HepG2 (cell line): Measurements from ENCODE around the gene XRCC5. TPM values are rescaled to one million over a fixed set of nuclear protein-coding genes. Genes with fewer than 3 reads are reported as not detected.

Source experiments
- ATAC-seq: fragments of 200-7000 bp; cut with Tn5 transposase; 3 replicates; pipeline ENCODE4 v1.9.1; 2020; ENCODE audit warnings: mild to moderate bottlenecking, moderate library complexity
- BruUV-seq: library from RNA; stranded (reverse); fragments of 400-500 nt; replicated peaks from 2 replicates; lab custom pipeline; 2021; lab: Mats Ljungman, UMichigan
- CTCF ChIA-PET: fragments of 300-600 bp; formaldehyde crosslinking; extraction: SDS; loops from one replicate; lab custom pipeline; 2021; ENCODE audit warnings: low total read pairs, inconsistent platforms, low intra/inter-chr PET ratio; lab: Yijun Ruan, JAX
- POLR2A ChIA-PET: fragments of 350-600 bp; sonication (Branson Sonifier 250); formaldehyde crosslinking; loops from one replicate; lab custom pipeline; 2020; ENCODE audit warnings: antibody characterized with exemption, inconsistent platforms; lab: Yijun Ruan, JAX
- DNase-seq: peaks from one replicate; pipeline ENCODE4 v3.0.0-alpha.2; 2015; ENCODE audit warnings: low spot score
- FAIRE-seq: peaks from 3 replicates; lab custom pipeline; 2011; peaks lifted over from hg19 to GRCh38; lab: Jason Lieb, UNC
- H2AFZ ChIP-seq: one replicate; pipeline ENCODE4 v1.6.1; 2011; ENCODE audit warnings: low read length, inconsistent platforms
- H3K27ac ChIP-seq: fragments of 300-600 bp; 3 replicates; pipeline ENCODE4 v1.8.0; 2011; ENCODE audit warnings: mixed run types, mild to moderate bottlenecking, mixed read lengths, low read length, inconsistent platforms; ENCODE audit not compliant: insufficient read depth; ENCODE audit errors: extremely low read length
- H3K27me3 ChIP-seq, 2 experiments: fragments of 200-600 bp in 1 of 2; 2 replicates in 1 of 2; 3 replicates in 1 of 2; pipeline versions ENCODE4 v1.6.0 to v1.8.0; 2011; ENCODE audit warnings: low read length in 2 of 2, mild to moderate bottlenecking in 2 of 2, moderate library complexity in 2 of 2, inconsistent platforms in 1 of 2; ENCODE audit not compliant: insufficient read depth in 2 of 2, control insufficient read depth in 1 of 2
- H3K36me3 ChIP-seq, 2 experiments: fragments of 200-600 bp in 1 of 2; replicated peaks in 1 of 2; 2 replicates in 1 of 2; 3 replicates in 1 of 2; pipeline versions ENCODE4 v1.5.1 to v1.8.0; 2011; ENCODE audit warnings: low read length in 2 of 2, inconsistent platforms in 1 of 2; ENCODE audit not compliant: insufficient read depth in 2 of 2, control insufficient read depth in 1 of 2
- H3K4me1 ChIP-seq: 2 replicates; pipeline ENCODE4 v1.5.1; 2012; ENCODE audit warnings: low read length, inconsistent platforms; ENCODE audit not compliant: insufficient read depth
- H3K4me2 ChIP-seq: 2 replicates; pipeline ENCODE4 v1.6.0; 2011; ENCODE audit warnings: low read depth, low read length, inconsistent platforms
- H3K4me3 ChIP-seq, 3 experiments: fragments of 200-600 bp in 1 of 3; sonication (generic), shearing (Covaris generic) in 1 of 3; replicated peaks in 1 of 3; 2 replicates each; pipeline ENCODE4 v1.5.1; 2011 to 2016; ENCODE audit warnings: low read length in 3 of 3, inconsistent platforms in 2 of 3, low read depth in 2 of 3, mild to moderate bottlenecking in 2 of 3, control low read depth in 1 of 3, mixed read lengths in 1 of 3; ENCODE audit not compliant: insufficient read depth in 1 of 3
- H3K79me2 ChIP-seq: one replicate; pipeline ENCODE4 v1.6.1; 2011; ENCODE audit warnings: low read length, inconsistent platforms; ENCODE audit not compliant: insufficient read depth
- H3K9ac ChIP-seq: 2 replicates; pipeline ENCODE4 v1.6.0; 2011; ENCODE audit warnings: mild to moderate bottlenecking, low read depth, low read length, inconsistent platforms; ENCODE audit not compliant: insufficient read depth
- H3K9me3 ChIP-seq: 2 replicates; pipeline ENCODE4 v1.5.1; 2012; ENCODE audit warnings: mild to moderate bottlenecking, low read length
- H4K20me1 ChIP-seq: 2 replicates; pipeline ENCODE4 v1.6.0; 2011; ENCODE audit warnings: inconsistent platforms, mild to moderate bottlenecking, low read length, moderate library complexity; ENCODE audit not compliant: insufficient read depth
- CEBPB ChIP-seq: IDR thresholded peaks from 2 replicates; pipeline ENCODE4 v1.6.1; 2011; ENCODE audit warnings: low read depth, low read length, improper control_type of control experiment, borderline replicate concordance
- DMAP1 ChIP-seq: IDR thresholded peaks from 2 replicates; pipeline ENCODE4 v1.6.1; 2016
- FOXA1 ChIP-seq, 2 experiments: fragments of 450-650 bp in 1 of 2; sonication (generic) in 1 of 2; formaldehyde crosslinking in 1 of 2; IDR thresholded peaks; 2 replicates each; pipeline versions ENCODE4 v1.4.0 to v1.6.1; 2016 to 2020; ENCODE audit warnings: missing genetic modification reagents in 1 of 2
- HDAC1 ChIP-seq: sonication (generic); formaldehyde crosslinking; IDR thresholded peaks from 2 replicates; pipeline ENCODE4 v1.5.1; 2020; ENCODE audit warnings: mild to moderate bottlenecking, missing genetic modification reagents
- HOXA7 ChIP-seq: sonication (generic); formaldehyde crosslinking; IDR thresholded peaks from 2 replicates; pipeline ENCODE4 v1.8.1; 2022; ENCODE audit warnings: mild to moderate bottlenecking, missing genetic modification reagents, moderate library complexity
- KAT8 ChIP-seq: IDR thresholded peaks from 2 replicates; pipeline ENCODE4 v1.6.1; 2016; ENCODE audit warnings: missing genetic modification reagents, missing compliant biosample characterization
- KLF15 ChIP-seq: sonication (generic); formaldehyde crosslinking; IDR thresholded peaks from 2 replicates; pipeline ENCODE4 v1.8.1; 2023; ENCODE audit warnings: borderline replicate concordance, mild to moderate bottlenecking, inconsistent platforms, missing genetic modification reagents, mixed read lengths
- NCOA5 ChIP-seq: sonication (generic); formaldehyde crosslinking; IDR thresholded peaks from 2 replicates; pipeline ENCODE4 v1.4.0; 2020; ENCODE audit warnings: missing genetic modification reagents
- NCOR1 ChIP-seq: fragments of 200-600 bp; sonication (generic); IDR thresholded peaks from 2 replicates; pipeline ENCODE4 v1.7.0; 2017; ENCODE audit warnings: antibody characterized with exemption, low read length, borderline replicate concordance
- NONO ChIP-seq, 2 experiments: fragments of 450-650 bp in 1 of 2; sonication (generic) in 1 of 2; formaldehyde crosslinking in 1 of 2; IDR thresholded peaks in 1 of 2; conservative IDR thresholded peaks in 1 of 2; 2 replicates each; pipeline versions ENCODE4 v1.6.1 to v1.8.0; 2017 to 2022; ENCODE audit warnings: mild to moderate bottlenecking in 1 of 2, missing genetic modification reagents in 1 of 2, moderate library complexity in 1 of 2
- RFX3 ChIP-seq: IDR thresholded peaks from 2 replicates; pipeline ENCODE4 v1.6.1; 2016; ENCODE audit warnings: missing biosample characterization, missing genetic modification reagents
- SIN3A ChIP-seq: IDR thresholded peaks from 2 replicates; pipeline ENCODE4 v1.6.1; 2011; ENCODE audit warnings: low read depth, mild to moderate bottlenecking, control low read depth, low read length, borderline replicate concordance
- SUZ12 ChIP-seq: fragments of 150-350 bp; IDR thresholded peaks from 2 replicates; pipeline ENCODE4 v1.6.1; 2014; ENCODE audit warnings: low read depth, low read length
- XBP1 ChIP-seq: sonication (generic); formaldehyde crosslinking; IDR thresholded peaks from 2 replicates; pipeline ENCODE4 v1.5.0; 2020; ENCODE audit warnings: missing genetic modification reagents
- YEATS4 ChIP-seq: sonication (generic); formaldehyde crosslinking; IDR thresholded peaks from 2 replicates; pipeline ENCODE4 v1.4.0; 2020; ENCODE audit warnings: missing genetic modification reagents, borderline replicate concordance
- ZNF326 ChIP-seq: sonication (generic); formaldehyde crosslinking; IDR thresholded peaks from 2 replicates; pipeline ENCODE4 v1.4.0; 2020; ENCODE audit warnings: missing genetic modification reagents, borderline replicate concordance
- ZNF367 ChIP-seq: sonication (generic); formaldehyde crosslinking; IDR thresholded peaks from 2 replicates; pipeline ENCODE4 v1.4.0; 2020; ENCODE audit warnings: missing genetic modification reagents, borderline replicate concordance
- ZNF646 ChIP-seq: sonication (generic); formaldehyde crosslinking; IDR thresholded peaks from 2 replicates; pipeline ENCODE4 v1.9.0; 2021; ENCODE audit warnings: mild to moderate bottlenecking, missing genetic modification reagents
- ZNF746 ChIP-seq: sonication (generic); formaldehyde crosslinking; IDR thresholded peaks from 2 replicates; pipeline ENCODE4 v1.8.0; 2022; ENCODE audit warnings: mild to moderate bottlenecking, missing genetic modification reagents
- ZNF782 ChIP-seq: sonication (generic); formaldehyde crosslinking; IDR thresholded peaks from 2 replicates; pipeline ENCODE4 v1.4.0; 2020; ENCODE audit warnings: missing genetic modification reagents, mild to moderate bottlenecking, borderline replicate concordance
- WGBS: methylation state at CpG from one replicate; pipeline ENCODE4 v1.1.6; 2017; ENCODE audit warnings: low lambda C conversion rate; 5-methylcytosine and 5-hydroxymethylcytosine counted together
- in situ Hi-C: cut with HindIII; loops from 2 replicates; pipeline ENCODE4 v1.10.0; 2017; ENCODE audit warnings: low pct_unique_long_range_greater_than_20kb; ENCODE audit not compliant: extremely low pct_ligation_motif_present
- intact Hi-C: fragments of 100-400 bp; cut with micrococcal nuclease; formaldehyde crosslinking; loops from one replicate; pipeline ENCODE4 v1.10.0; 2022; ENCODE audit not compliant: unreplicated experiment
- polyA plus RNA-seq, 8 experiments: library from polyadenylated mRNA; depleted of rRNA in 3 of 8; stranded (reverse) in 7 of 8; unstranded in 1 of 8; fragments of >200 nt; fragmentation: Illumina TruSeq in 4 of 8; extraction: Trizol in 4 of 8; gene quantifications; 2 replicates each; pipeline versions ENCODE4 v1.2.1 to v1.2.3, GENCODE V29; 2011 to 2016; ENCODE audit warnings: low read depth in 4 of 8, missing spikeins in 1 of 8, mixed read lengths in 1 of 8; ENCODE audit not compliant: insufficient read depth in 1 of 8
- total RNA-seq, 5 experiments: library from RNA; depleted of rRNA; stranded (reverse); fragments of >200 nt; fragmentation: Illumina TruSeq; extraction: Trizol; gene quantifications; 2 replicates each; pipeline ENCODE4 v1.2.3, GENCODE V29; 2016; ENCODE audit warnings: low read depth in 1 of 5

XRCC5 gene
- total and polyA plus RNA-seq, 2 of the 13 experiments (the other 11 are each of a cell fraction or from before 2014, with no cell fraction given): 264 to 454 TPM

GRCh38 chr2:216119986-216120385, 10.8 kb downstream of the XRCC5 start:
- POLR2A ChIA-PET: interaction anchor here (0.8 to 1.0 kb wide), 2 partner anchors 9 to 11 kb away, joined by 3 read pairs; partner anchors contain the start of gene XRCC5
- CTCF ChIA-PET: no interaction called here
- in situ Hi-C loops: no loop called here
- H3K4me3 ChIP-seq: no peak overlapping the region
- no peak for DNase-seq
- 91% methylated on average over 3 of the region's 3 CpGs for WGBS
- H3K9ac ChIP-seq: no peak overlapping the region
- no peak for TF ChIP-seq ZNF646
- TF ChIP-seq SIN3A: no peak
- no peak for TF ChIP-seq YEATS4 (CRISPR knock-in tag)
- no peak for TF ChIP-seq DMAP1 (CRISPR knock-in tag)
- TF ChIP-seq KLF15 (CRISPR knock-in tag): no peak
- TF ChIP-seq SUZ12: no peak
- TF ChIP-seq XBP1 (CRISPR knock-in tag): no peak
- TF ChIP-seq NCOA5 (CRISPR knock-in tag): no peak
- TF ChIP-seq NONO (IDR thresholded peaks at IDR 0.05): no peak
- TF ChIP-seq NONO (CRISPR knock-in tag; conservative IDR thresholded peaks at IDR 0.05): no peak
- TF ChIP-seq ZNF746 (CRISPR knock-in tag): no peak
- no peak for TF ChIP-seq KAT8 (CRISPR knock-in tag)
- no peak for TF ChIP-seq CEBPB
- no peak for TF ChIP-seq ZNF326 (CRISPR knock-in tag)
- no peak for TF ChIP-seq NCOR1
- no peak for TF ChIP-seq FOXA1 (IDR thresholded peaks at IDR 0.05)
- TF ChIP-seq FOXA1 (CRISPR knock-in tag; IDR thresholded peaks at IDR 0.05): no peak
- no peak for TF ChIP-seq ZNF782 (CRISPR knock-in tag)
- TF ChIP-seq RFX3 (CRISPR knock-in tag): no peak
- TF ChIP-seq HDAC1 (CRISPR knock-in tag): no peak
- no peak for TF ChIP-seq HOXA7 (CRISPR knock-in tag)
- no peak for TF ChIP-seq ZNF367 (CRISPR knock-in tag)
- TF ChIP-seq, all 625 proteins: peak for 0
- no peaks in the 10 kb centered on the region for H4K20me1 ChIP-seq
- no peak overlapping the region for H3K4me2 ChIP-seq
- FAIRE-seq: no peak
- H2AFZ ChIP-seq: no peak overlapping the region
- intact Hi-C loops: no loop called here
- H3K79me2 ChIP-seq: peaks cover 39% of the 10 kb centered on the region
- H3K36me3 ChIP-seq: peaks cover 18 to 90% of the 10 kb centered on the region in 2 experiments
- H3K27ac ChIP-seq: no peak overlapping the region
- H3K4me1 ChIP-seq: peaks cover 23% of the 10 kb centered on the region
- H3K9me3 ChIP-seq: no peaks in the 10 kb centered on the region
- no TSS peak for BruUV-seq
- no peaks in the 10 kb centered on the region; a peak in 1 of 5 replicates for H3K27me3 ChIP-seq
- no peak for ATAC-seq
